Anterior cingulate cortex (tissue), 58 donors: ENCODE data around the gene TRIM73.
"Not testable (repeated sequence)": the region's sequence is repeated elsewhere in the genome, so short reads cannot be mapped to it uniquely, and the experiment has no call there.

Experiments used
- DNase-seq, 58 donors: peaks; one replicate each; lab custom pipeline; 2025; lab: John Stamatoyannopoulos, UW

Gene TRIM73

GRCh38 chr7:75395329-75395728 is at the start of gene TRIM73:
TRIM73 (plus strand) TSS chr7:75395629; CDS start chr7:75398934, 3,305 bp downstream.
- not testable (repeated sequence) for DNase-seq

- not testable (repeated sequence) for DNase-seq
These were observed 36.5 kb upstream of the TRIM73 start for GRCh38 chr7:75358671-75359541.

GRCh38 chr7:75359542-75359848 is 35.9 kb upstream of the TRIM73 start:
- not testable (repeated sequence) for DNase-seq

GRCh38 chr7:75364079-75364478 is 31.4 kb upstream of the TRIM73 start:
- DNase-seq = not testable (repeated sequence)

- DNase-seq = not testable (repeated sequence)
These were observed 28.8 kb upstream of the TRIM73 start for GRCh38 chr7:75366643-75367042.

- not testable (repeated sequence) for DNase-seq
These were observed 28.1 kb upstream of the TRIM73 start for GRCh38 chr7:75367313-75367712.

GRCh38 chr7:75374144-75374518 is 21.3 kb upstream of the TRIM73 start:
- not testable (repeated sequence) for DNase-seq

GRCh38 chr7:75374519-75375317 is 20.7 kb upstream of the TRIM73 start:
- DNase-seq = not testable (repeated sequence)

- not testable (repeated sequence) for DNase-seq
These were observed 2.2 kb upstream of the TRIM73 start for GRCh38 chr7:75393194-75393593.

- not testable (repeated sequence) for DNase-seq
These were observed 2.4 kb downstream of the TRIM73 start for GRCh38 chr7:75397865-75398264.

GRCh38 chr7:75398771-75399700 is 3.6 kb downstream of the TRIM73 start:
- not testable (repeated sequence) for DNase-seq

GRCh38 chr7:75400575-75400974 is 5.1 kb downstream of the TRIM73 start:
- DNase-seq = not testable (repeated sequence)

GRCh38 chr7:75403455-75404443 is 8.3 kb downstream of the TRIM73 start:
- not testable (repeated sequence) for DNase-seq

GRCh38 chr7:75404663-75405062 is 9.2 kb downstream of the TRIM73 start:
- DNase-seq = not testable (repeated sequence)

GRCh38 chr7:75409880-75410822 is 14.7 kb downstream of the TRIM73 start:
- DNase-seq = not testable (repeated sequence)

- not testable (repeated sequence) for DNase-seq
These were observed 15.4 kb downstream of the TRIM73 start for GRCh38 chr7:75410823-75411173.

- DNase-seq = not testable (repeated sequence)
These were observed 18.8 kb downstream of the TRIM73 start for GRCh38 chr7:75414204-75414603.
